Psoas muscle (tissue), 8 donors: ENCODE results near the gene FANCB. TPM values are rescaled to one million over a fixed set of nuclear protein-coding genes. Genes with fewer than 3 reads are reported as not detected.

Source experiments
- ATAC-seq, 4 donors: fragments of 200-7000 bp; cut with Tn5 transposase; one replicate each; pipeline ENCODE4 v1.9.1; 2020; ENCODE audit warnings: moderate library complexity in 3 of 4, mild to moderate bottlenecking in 2 of 4
- DNase-seq, 2 donors: peaks; one replicate each; pipeline ENCODE4 v3.0.0-alpha.2; 2020
- H3K27ac ChIP-seq: fragments of 200-600 bp; one replicate; pipeline ENCODE4 v1.8.0; 2022
- H3K27me3 ChIP-seq, 3 donors: fragments of 200-600 bp in 1 of 3; one replicate each; pipeline versions ENCODE4 v1.6.1 to v1.8.0; 2013 to 2022; ENCODE audit warnings: low read length in 2 of 3, mild to moderate bottlenecking in 2 of 3, moderate library complexity in 1 of 3; ENCODE audit not compliant: insufficient read depth in 3 of 3
- H3K36me3 ChIP-seq, 2 donors: fragments of 200-600 bp in 1 of 2; one replicate each; pipeline versions ENCODE4 v1.6.1 to v1.8.0; 2013 to 2022; ENCODE audit warnings: low read depth in 1 of 2, mild to moderate bottlenecking in 1 of 2, moderate library complexity in 1 of 2; ENCODE audit not compliant: insufficient read depth in 1 of 2
- H3K4me1 ChIP-seq: fragments of 200-600 bp; one replicate; pipeline ENCODE4 v1.8.0; 2022
- H3K4me3 ChIP-seq: fragments of 200-600 bp; one replicate; pipeline ENCODE4 v1.8.0; 2022; ENCODE audit warnings: mild to moderate bottlenecking
- H3K9me3 ChIP-seq: fragments of 200-600 bp; one replicate; pipeline ENCODE4 v1.8.0; 2022
- WGBS, 3 donors: extraction: QIAGEN DNeasy Blood & Tissue Kit; methylation state at CpG; one replicate each; pipeline versions ENCODE4 v1.1.6 to v1.1.7; 2013; 5-methylcytosine and 5-hydroxymethylcytosine counted together
- intact Hi-C, 2 donors: fragments of 100-400 bp; cut with DNase I; formaldehyde crosslinking; loops; one replicate each; pipeline versions ENCODE4 v1.11.0 to v1.14.2; 2022
- polyA plus RNA-seq, 3 donors: library from polyadenylated mRNA; stranded (reverse); fragments of 200-250 nt; gene quantifications; one replicate each; pipeline ENCODE4 v1.2.3, GENCODE V29; 2013
- total RNA-seq, 4 donors: library from RNA; stranded (reverse); fragmentation: NEBNext Ultra II Directional in 2 of 4; extraction: Animal tissue kit (Norgen Biotek cat#: 25700) in 2 of 4; gene quantifications; one replicate each; pipeline versions ENCODE4 v1.2.1 to v1.2.4, GENCODE V29; 2021 to 2023
- TF ChIP-seq, protein P1 (sequence below): fragments of 200-600 bp; IDR thresholded peaks from one replicate; pipeline ENCODE4 v1.8.0; 2022; ENCODE audit warnings: antibody characterized with exemption
- donor health status: healthy with polysubstance abuse.
- donor health status: DM: no; HTN: no; CAD: no; lungs with moderate emphysema.
- donor health status: Bipolar disorder and iron deficiency.
- donor health status: healthy.
- donor health status: DM: yes; HTN: yes; CAD: no.
- donor health status: DM: no; HTN: no; CAD: no.
- donor health status: DM: no; HTN: no; CAD: no.
- donor health status: DM: yes; HTN: yes; CAD: no.

FANCB gene
- total and polyA plus RNA-seq, 7 donors, result 0.11 to 0.40 (median 0.20) TPM

DNA sequence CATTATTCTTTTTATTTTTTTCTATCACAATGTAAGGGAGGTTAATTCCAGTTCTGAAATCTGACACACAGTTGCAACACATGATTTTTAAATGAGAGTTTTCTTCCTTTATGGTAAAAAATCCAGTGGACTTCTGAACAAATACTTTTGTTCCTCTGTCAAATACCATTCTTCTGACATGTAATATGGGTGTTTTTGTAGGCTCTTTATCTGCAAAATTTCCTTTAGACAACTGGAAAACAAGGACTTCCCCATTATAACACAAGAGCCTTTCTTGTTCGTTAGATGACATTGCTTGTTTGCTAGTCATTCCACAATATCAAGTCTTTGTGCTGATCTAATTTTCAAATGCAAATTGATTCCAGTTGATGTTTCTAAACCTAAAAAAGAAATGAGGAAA is 7.7 kb downstream of the FANCB start:
- intact Hi-C loops, result no loop called here
- Histone ChIP-seq H3K4me1 (no peaks in the 10 kb centered on the region), H3K9me3 (peaks cover 18% of the 10 kb centered on the region), H3K27ac (no peak overlapping the region), H3K27me3 (no peaks in the 10 kb centered on the region), H3K4me3 (no peak overlapping the region), H3K36me3 (no peaks in the 10 kb centered on the region)
- TF ChIP-seq, protein P1, sequence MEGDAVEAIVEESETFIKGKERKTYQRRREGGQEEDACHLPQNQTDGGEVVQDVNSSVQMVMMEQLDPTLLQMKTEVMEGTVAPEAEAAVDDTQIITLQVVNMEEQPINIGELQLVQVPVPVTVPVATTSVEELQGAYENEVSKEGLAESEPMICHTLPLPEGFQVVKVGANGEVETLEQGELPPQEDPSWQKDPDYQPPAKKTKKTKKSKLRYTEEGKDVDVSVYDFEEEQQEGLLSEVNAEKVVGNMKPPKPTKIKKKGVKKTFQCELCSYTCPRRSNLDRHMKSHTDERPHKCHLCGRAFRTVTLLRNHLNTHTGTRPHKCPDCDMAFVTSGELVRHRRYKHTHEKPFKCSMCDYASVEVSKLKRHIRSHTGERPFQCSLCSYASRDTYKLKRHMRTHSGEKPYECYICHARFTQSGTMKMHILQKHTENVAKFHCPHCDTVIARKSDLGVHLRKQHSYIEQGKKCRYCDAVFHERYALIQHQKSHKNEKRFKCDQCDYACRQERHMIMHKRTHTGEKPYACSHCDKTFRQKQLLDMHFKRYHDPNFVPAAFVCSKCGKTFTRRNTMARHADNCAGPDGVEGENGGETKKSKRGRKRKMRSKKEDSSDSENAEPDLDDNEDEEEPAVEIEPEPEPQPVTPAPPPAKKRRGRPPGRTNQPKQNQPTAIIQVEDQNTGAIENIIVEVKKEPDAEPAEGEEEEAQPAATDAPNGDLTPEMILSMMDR, result no peak
- WGBS, 3 donors, result 76 to 93% (median 82%) methylated on average over 1 of the region's 1 CpG
- DNase-seq, result no peak
- no peak for ATAC-seq

DNA sequence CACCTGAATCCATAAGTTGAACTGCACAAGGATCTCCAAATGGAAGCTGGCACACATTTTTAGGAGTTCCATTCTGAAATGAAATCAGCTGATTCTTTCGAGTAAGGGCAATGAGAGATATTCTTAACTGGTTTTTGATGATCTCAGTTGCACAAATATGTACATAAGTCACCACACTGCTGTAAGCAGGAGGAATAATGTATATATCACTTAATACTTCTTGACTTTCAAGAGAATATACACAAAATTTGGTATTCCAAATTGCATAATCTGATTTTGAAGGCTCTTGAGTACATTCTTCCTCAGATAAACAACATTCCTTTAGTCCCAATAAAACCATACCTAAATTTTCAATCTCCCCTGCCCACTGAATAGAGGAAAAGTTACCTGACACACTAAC is 8.2 kb downstream of the FANCB start:
- 76 to 96% (median 95%) methylated on average over 1 of the region's 1 CpG for WGBS, 3 donors
- H3K4me1 ChIP-seq, result no peaks in the 10 kb centered on the region
- ATAC-seq (no peak), DNase-seq (no peak)
- H3K27me3 ChIP-seq, result no peaks in the 10 kb centered on the region
- intact Hi-C loops, result no loop called here
- no peak overlapping the region for H3K27ac ChIP-seq
- H3K36me3 ChIP-seq, result no peaks in the 10 kb centered on the region
- peaks cover 18% of the 10 kb centered on the region for H3K9me3 ChIP-seq
- no peak overlapping the region for H3K4me3 ChIP-seq
- TF ChIP-seq, protein P1, result no peak

DNA sequence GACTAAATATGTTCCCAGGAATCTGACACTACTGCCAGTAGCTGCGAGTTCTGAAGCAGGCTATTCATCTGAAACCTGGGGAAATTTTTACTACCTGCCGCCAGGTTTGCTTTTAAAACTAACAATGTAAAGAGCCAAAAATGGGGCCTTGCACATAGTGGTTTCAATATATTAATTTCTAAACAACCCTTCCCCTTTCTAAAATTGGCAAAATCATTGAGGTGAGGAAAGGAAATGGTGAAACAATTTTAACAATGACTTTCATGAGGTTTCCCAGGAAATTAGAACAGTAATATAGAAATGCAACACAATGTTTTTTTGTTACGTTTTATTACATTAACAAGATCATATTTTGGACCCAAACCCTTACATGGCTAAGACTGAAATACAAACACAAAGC is 21.3 kb downstream of the FANCB start:
- H3K9me3 ChIP-seq, result no peaks in the 10 kb centered on the region
- H3K27ac ChIP-seq, result no peak overlapping the region
- no peaks in the 10 kb centered on the region for H3K36me3 ChIP-seq
- no peaks in the 10 kb centered on the region for H3K4me1 ChIP-seq
- DNase-seq, result no peak
- no peak overlapping the region for H3K4me3 ChIP-seq
- 69 to 93% (median 85%) methylated on average over 3 of the region's 3 CpGs for WGBS, 3 donors
- peaks cover 0 to 5% (median 0%) of the 10 kb centered on the region in 3 donors for H3K27me3 ChIP-seq
- ATAC-seq, result no peak
- TF ChIP-seq, protein P1, result no peak
- intact Hi-C loops, result no loop called here

DNA sequence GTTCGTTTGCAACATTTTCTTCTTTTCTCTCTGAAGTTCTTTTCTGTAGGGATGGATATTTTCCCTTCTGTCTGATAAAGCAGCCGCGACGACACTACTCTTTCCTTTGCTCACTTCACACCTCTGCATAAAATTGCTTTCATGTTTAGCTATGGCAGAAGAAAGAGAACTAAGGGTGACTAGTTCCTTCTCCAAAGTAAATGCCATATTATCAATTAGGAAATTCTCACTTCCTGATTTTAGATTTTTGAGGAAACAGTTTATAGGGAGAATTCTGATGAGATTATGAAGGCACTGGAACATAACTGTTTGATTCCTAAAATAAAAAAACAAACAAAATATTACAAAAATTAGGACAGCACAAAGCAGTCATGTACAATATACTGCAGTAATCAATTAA is 29.2 kb downstream of the FANCB start:
- H3K36me3 ChIP-seq, result no peaks in the 10 kb centered on the region
- intact Hi-C loops, result no loop called here
- no peaks in the 10 kb centered on the region for H3K4me1 ChIP-seq
- peaks cover 0 to 5% (median 0%) of the 10 kb centered on the region in 3 donors for H3K27me3 ChIP-seq
- ATAC-seq (no peak), DNase-seq (no peak)
- TF ChIP-seq, protein P1, result no peak
- H3K9me3 ChIP-seq, result no peaks in the 10 kb centered on the region
- no peak overlapping the region for H3K27ac ChIP-seq
- whole genome bisulfite sequencing, 3 donors, result 83 to 93% (median 92%) methylated on average over 4 of the region's 4 CpGs
- no peak overlapping the region for H3K4me3 ChIP-seq

DNA sequence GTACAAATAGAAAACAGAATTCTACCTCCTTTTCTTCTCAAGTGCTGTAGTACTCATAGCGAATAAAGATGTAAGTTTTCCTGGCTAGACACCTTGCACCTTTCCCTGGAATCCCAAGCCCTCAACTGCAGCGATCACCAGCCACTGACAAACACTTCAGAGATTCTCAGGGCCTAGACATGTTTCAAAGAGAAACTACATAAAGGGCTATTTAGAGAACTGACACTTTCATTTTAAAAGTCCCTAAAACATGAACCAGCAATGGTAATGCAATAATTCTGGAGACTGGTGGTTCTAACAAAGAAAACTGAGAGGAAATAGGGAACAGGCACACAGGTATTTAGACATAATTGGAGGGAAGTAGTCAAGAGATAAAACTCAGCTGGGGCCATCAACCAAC is 35.7 kb downstream of the FANCB start:
- no peak for DNase-seq
- Histone ChIP-seq H3K27me3 (no peaks in the 10 kb centered on the region), H3K4me1 (no peaks in the 10 kb centered on the region), H3K4me3 (no peak overlapping the region), H3K9me3 (no peaks in the 10 kb centered on the region), H3K27ac (no peak overlapping the region), H3K36me3 (no peaks in the 10 kb centered on the region)
- ATAC-seq, result no peak
- WGBS, 3 donors, result 84 to 95% (median 95%) methylated on average over 2 of the region's 2 CpGs
- intact Hi-C loops, result no loop called here
- TF ChIP-seq, protein P1, result no peak
